AG09309 (cell line): Measurements from ENCODE around the gene TPBGL.

ENCODE experiments used
- DNase-seq: peaks from one replicate; pipeline ENCODE4 v3.0.0-alpha.2; 2010; ENCODE audit warnings: low read depth
- H3K4me3 ChIP-seq: 2 replicates; pipeline ENCODE4 v1.5.1; 2011; ENCODE audit warnings: mild to moderate bottlenecking, low read depth, low read length, moderate library complexity; ENCODE audit not compliant: control insufficient read depth
- TF ChIP-seq, protein P1 (sequence below): IDR thresholded peaks from 2 replicates; pipeline ENCODE4 v1.5.1; 2011; ENCODE audit warnings: mild to moderate bottlenecking, low read depth, low read length, inconsistent platforms; ENCODE audit not compliant: insufficient read depth, control insufficient read depth; ENCODE audit errors: missing control alignments

TPBGL gene, protein sequence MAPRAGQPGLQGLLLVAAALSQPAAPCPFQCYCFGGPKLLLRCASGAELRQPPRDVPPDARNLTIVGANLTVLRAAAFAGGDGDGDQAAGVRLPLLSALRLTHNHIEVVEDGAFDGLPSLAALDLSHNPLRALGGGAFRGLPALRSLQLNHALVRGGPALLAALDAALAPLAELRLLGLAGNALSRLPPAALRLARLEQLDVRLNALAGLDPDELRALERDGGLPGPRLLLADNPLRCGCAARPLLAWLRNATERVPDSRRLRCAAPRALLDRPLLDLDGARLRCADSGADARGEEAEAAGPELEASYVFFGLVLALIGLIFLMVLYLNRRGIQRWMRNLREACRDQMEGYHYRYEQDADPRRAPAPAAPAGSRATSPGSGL

DNA sequence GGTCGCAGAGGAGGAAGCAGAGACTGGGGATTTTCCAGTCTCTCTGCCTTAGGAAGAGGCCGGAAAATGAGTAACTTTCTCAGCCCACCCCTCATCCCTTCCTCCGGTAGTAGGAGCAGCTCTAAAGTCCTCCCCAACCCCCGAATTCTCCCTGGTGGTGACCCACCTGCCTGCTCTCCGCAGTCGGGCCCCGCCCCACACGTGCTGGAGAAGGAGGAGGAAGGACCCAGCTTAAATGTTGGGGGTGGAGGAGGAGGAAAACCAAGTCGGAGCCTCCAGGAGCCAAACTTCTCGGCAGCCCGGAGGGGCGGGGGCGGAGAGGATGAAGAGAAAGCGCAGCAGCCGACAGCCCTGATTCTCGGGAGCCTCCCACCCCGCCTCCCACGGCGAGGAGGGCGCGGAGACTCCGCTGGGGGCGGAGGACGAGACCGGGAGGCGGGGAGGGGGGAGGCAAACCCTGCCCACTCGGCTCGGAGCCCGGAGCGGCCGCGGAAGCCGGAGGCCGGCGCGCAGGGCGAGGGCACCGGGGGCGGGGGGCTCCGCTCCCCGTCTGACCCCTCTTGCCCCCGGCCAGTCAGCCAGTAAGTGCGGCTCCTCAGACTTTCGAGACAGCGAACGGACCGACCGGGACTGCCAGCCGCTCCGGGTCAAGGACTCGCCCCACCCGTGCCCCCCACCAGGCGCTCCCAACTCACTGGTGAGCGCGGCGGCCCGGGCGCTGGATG lies at the start of gene TPBGL:
Gene TPBGL (plus strand): TSS at position 464 of the 725 bp plus-strand sequence. CDS start 276 bp downstream, outside the sequence.
- TF ChIP-seq, protein P1, sequence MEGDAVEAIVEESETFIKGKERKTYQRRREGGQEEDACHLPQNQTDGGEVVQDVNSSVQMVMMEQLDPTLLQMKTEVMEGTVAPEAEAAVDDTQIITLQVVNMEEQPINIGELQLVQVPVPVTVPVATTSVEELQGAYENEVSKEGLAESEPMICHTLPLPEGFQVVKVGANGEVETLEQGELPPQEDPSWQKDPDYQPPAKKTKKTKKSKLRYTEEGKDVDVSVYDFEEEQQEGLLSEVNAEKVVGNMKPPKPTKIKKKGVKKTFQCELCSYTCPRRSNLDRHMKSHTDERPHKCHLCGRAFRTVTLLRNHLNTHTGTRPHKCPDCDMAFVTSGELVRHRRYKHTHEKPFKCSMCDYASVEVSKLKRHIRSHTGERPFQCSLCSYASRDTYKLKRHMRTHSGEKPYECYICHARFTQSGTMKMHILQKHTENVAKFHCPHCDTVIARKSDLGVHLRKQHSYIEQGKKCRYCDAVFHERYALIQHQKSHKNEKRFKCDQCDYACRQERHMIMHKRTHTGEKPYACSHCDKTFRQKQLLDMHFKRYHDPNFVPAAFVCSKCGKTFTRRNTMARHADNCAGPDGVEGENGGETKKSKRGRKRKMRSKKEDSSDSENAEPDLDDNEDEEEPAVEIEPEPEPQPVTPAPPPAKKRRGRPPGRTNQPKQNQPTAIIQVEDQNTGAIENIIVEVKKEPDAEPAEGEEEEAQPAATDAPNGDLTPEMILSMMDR, result no peak
- no peak within 1 kb of the TSS for H3K4me3 ChIP-seq
- no peak for DNase-seq

DNA sequence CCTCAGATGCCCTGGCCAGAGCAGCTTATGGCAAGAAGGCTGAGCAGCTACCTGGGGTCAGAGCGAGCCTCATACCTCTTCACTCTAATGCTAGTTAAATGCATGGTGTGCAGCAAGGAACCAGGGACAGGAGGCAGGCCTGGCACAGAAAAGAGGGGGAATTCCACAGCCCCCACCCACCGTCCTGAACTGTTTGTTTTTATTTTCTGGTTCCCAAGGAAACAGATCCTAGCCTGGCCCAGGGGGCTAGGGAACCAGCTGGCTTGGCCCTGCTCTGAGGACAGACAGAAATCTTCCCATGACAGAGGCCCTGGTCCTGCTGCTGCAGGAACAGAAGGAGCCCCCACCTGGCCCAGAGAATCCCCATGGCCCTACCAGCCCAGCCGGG lies 49.2 kb upstream of the TPBGL start:
- no peak for DNase-seq
- H3K4me3 ChIP-seq, result no peak overlapping the region
- TF ChIP-seq, protein P1, result no peak

DNA sequence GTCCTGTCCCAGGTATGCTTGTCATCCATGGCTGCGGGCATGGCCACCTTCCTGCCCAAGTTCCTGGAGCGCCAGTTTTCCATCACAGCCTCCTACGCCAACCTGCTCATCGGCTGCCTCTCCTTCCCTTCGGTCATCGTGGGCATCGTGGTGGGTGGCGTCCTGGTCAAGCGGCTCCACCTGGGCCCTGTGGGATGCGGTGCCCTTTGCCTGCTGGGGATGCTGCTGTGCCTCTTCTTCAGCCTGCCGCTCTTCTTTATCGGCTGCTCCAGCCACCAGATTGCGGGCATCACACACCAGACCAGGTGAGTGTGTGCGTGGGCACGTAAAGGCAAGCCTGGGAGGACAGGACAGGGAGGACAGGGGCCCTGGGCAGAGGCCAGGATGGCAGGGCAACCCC lies 47.3 kb upstream of the TPBGL start:
- no peak overlapping the region for H3K4me3 ChIP-seq
- DNase-seq, result no peak
- TF ChIP-seq, protein P1, result no peak

DNA sequence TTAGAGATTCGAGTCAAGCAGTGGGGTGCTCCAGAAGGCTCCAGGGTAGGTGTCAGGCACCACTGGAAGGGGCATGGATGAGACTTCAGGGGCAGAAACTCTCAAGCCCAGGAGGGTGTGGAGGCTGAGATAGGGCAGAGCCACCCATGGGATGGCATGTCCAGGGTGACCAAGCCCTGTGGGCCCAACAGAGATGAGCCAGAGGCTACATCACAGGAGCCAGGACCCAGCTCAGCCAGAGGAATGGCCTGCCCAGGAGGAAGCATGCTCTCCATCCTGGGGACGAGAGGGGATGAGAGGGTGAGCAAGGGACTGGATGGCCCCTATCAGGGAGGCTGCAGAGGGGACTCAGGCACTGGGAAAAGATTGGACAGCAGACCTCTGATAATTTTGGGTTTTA lies 46.9 kb upstream of the TPBGL start:
- no peak overlapping the region for H3K4me3 ChIP-seq
- TF ChIP-seq, protein P1, result no peak
- no peak for DNase-seq

DNA sequence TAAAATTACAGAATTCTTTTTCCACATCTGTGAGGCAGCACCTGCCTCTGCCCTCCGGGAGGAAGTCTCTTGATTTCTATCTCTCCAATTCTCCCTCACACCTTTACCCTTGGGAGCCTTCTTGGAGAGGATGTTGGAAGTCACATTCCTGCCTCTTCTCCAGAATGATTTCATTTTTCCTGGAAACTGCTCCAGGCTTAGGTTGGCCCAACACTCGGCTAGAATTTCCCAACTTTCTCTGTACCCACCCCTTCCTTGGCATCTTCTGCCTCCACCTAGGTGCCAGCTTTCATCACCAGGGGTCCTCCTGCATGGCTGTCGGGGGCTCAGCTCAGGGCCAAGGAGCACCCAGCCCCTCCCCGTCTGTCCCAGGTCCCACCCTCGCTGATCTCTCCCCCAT lies 46.4 kb upstream of the TPBGL start:
- DNase-seq, result no peak
- TF ChIP-seq, protein P1, result no peak
- H3K4me3 ChIP-seq, result no peak overlapping the region

DNA sequence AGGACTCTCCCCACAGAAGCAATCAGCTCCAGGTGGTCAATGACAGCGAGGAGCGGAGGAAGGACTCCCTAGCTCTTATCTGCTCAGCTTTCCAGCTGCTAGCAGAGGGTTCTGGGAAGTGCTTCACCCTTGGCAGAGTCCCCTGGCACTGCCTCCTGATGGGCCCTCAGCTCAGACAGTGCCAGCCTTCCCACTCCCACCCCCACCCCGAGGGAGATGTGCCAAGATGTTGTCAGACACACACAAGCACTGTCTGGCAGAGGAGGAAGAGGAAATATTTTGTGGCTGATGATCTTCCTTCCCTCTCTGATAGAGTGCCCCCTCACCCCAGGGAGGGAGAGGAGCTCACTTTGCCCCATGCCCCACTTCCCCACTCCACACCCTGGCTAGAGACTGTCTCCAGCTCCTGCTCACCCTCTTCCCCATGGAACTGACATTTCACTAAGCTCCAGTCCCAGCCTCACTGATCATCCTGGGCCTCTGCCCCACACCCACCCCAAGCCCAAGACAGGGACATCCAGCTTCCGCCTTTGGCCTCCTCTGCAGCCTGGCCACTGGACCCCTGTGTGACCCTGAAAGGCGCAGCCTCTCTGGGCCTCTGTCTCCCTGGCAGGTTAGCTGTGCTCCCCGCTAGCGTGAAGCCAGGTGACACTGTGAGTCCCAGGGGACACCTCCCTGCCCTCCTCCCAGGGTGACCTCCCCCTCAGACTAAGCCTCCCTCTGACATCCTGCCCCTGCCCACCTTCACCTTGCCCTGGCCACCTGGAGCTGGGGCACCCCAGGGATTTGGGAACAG lies 45.2 kb upstream of the TPBGL start:
- H3K4me3 ChIP-seq, result no peak overlapping the region
- DNase-seq, result no peak
- TF ChIP-seq, protein P1, result no peak
